Peyer's patch (tissue), 4 donors: ENCODE results near the gene CDH23. TPM values are rescaled to one million over a fixed set of nuclear protein-coding genes. Genes with fewer than 3 reads are reported as not detected.

Experiments
- DNase-seq, 3 donors: peaks; one replicate each; pipeline ENCODE4 v3.0.0-alpha.2; 2017 to 2019
- H3K27ac ChIP-seq, 4 donors: fragments of 200-600 bp; sonication (generic); one replicate each; pipeline ENCODE4 v1.5.1; 2016 to 2019
- H3K27me3 ChIP-seq, 2 donors: fragments of 200-600 bp; sonication (generic); one replicate each; pipeline ENCODE4 v1.5.1; 2019
- H3K36me3 ChIP-seq, 3 donors: fragments of 200-600 bp; sonication (generic); one replicate each; pipeline ENCODE4 v1.5.1; 2016 to 2019
- H3K4me1 ChIP-seq, 4 donors: fragments of 200-600 bp; sonication (generic); one replicate each; pipeline ENCODE4 v1.5.1; 2016 to 2019
- H3K4me3 ChIP-seq, 4 donors: fragments of 200-600 bp; sonication (generic); 1 replicate in 3 of 4; 2 replicates in 1 of 4; pipeline ENCODE4 v1.5.1; 2016 to 2019; ENCODE audit warnings: mild to moderate bottlenecking in 1 of 4
- H3K9me3 ChIP-seq, 4 donors: fragments of 200-600 bp; sonication (generic); one replicate each; pipeline ENCODE4 v1.5.1; 2016 to 2019; ENCODE audit warnings: mild to moderate bottlenecking in 1 of 4
- POLR2A ChIP-seq, 2 donors: fragments of 450-650 bp; IDR thresholded peaks; one replicate each; pipeline ENCODE4 v1.5.1; 2017; ENCODE audit warnings: antibody characterized with exemption in 2 of 2, mild to moderate bottlenecking in 2 of 2, moderate library complexity in 2 of 2
- total RNA-seq, 4 donors: library from RNA; depleted of rRNA; stranded (reverse); fragments of >200 nt; gene quantifications; one replicate each; pipeline ENCODE4 v1.1.0, GENCODE V29; 2016
- TF ChIP-seq, protein P1 (sequence below), 6 experiments: fragments of 450-650 bp in 4 of 6; fragments of 200-600 bp in 2 of 6; sonication (generic) in 1 of 6; IDR thresholded peaks; one replicate each; pipeline ENCODE4 v1.5.1; 2017 to 2019; ENCODE audit warnings: antibody characterized with exemption in 6 of 6, mild to moderate bottlenecking in 3 of 6, moderate library complexity in 1 of 6

Gene CDH23
- total RNA-seq, 4 donors from 2014 or later: 3.2 to 9.9 (median 5.4) TPM

DNA sequence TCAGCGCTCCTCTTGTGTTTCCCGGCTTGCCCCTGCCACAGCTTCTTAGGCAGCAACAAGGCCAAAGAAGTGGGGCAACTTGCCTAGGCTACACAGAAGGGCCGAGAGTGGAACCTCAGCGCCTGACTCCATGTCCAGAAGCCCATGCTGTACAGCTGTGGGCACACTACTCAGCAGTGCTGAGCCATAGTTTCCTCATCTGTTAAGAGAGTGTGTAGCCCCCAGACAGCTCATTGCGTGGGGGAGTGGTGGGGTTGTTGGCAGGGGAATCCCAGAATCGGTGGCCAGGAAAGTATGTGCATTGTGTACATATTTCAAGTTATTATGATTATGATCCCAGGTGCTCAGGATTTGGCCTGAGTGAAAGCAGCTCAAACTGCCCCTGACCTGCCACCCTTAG lies 96.2 kb downstream of the CDH23 start:
- Histone ChIP-seq H3K27ac (no peak overlapping the region), H3K4me3 (no peak overlapping the region), H3K27me3 (no peaks in the 10 kb centered on the region), H3K36me3 (no peaks in the 10 kb centered on the region), H3K9me3 (no peaks in the 10 kb centered on the region), H3K4me1 (peaks cover 0 to 2% (median 0%) of the 10 kb centered on the region in 4 donors)
- no peak for TF ChIP-seq POLR2A (IDR thresholded peaks at IDR 0.05)
- TF ChIP-seq, protein P1, sequence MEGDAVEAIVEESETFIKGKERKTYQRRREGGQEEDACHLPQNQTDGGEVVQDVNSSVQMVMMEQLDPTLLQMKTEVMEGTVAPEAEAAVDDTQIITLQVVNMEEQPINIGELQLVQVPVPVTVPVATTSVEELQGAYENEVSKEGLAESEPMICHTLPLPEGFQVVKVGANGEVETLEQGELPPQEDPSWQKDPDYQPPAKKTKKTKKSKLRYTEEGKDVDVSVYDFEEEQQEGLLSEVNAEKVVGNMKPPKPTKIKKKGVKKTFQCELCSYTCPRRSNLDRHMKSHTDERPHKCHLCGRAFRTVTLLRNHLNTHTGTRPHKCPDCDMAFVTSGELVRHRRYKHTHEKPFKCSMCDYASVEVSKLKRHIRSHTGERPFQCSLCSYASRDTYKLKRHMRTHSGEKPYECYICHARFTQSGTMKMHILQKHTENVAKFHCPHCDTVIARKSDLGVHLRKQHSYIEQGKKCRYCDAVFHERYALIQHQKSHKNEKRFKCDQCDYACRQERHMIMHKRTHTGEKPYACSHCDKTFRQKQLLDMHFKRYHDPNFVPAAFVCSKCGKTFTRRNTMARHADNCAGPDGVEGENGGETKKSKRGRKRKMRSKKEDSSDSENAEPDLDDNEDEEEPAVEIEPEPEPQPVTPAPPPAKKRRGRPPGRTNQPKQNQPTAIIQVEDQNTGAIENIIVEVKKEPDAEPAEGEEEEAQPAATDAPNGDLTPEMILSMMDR (IDR thresholded peaks at IDR 0.05): no peak
- no peak for DNase-seq

DNA sequence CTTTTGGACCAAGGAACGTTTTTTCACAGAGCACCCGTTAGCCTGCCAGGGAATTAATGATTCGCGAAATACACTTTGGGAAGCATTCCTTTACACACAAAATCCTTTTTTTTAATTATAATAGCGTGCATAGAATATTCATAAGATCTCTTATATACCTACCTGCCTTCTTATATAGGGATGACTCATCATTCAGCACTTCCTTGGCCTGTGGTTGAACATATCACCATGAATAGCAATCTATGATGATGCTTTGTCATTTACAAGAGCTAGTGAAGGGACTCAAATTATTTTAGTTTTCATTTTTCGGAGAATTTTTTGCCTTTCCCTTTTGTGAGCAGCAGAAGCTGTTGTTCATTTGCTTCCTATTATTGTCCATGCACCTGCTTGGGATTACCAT lies 97.0 kb downstream of the CDH23 start:
- no peaks in the 10 kb centered on the region for H3K9me3 ChIP-seq
- no peak overlapping the region for H3K4me3 ChIP-seq
- no peaks in the 10 kb centered on the region for H3K27me3 ChIP-seq
- no peak for DNase-seq
- TF ChIP-seq, protein P1 (IDR thresholded peaks at IDR 0.05): no peak
- TF ChIP-seq POLR2A (IDR thresholded peaks at IDR 0.05): no peak
- no peak overlapping the region for H3K27ac ChIP-seq
- peaks cover 0 to 2% (median 0%) of the 10 kb centered on the region in 4 donors for H3K4me1 ChIP-seq
- H3K36me3 ChIP-seq: no peaks in the 10 kb centered on the region

DNA sequence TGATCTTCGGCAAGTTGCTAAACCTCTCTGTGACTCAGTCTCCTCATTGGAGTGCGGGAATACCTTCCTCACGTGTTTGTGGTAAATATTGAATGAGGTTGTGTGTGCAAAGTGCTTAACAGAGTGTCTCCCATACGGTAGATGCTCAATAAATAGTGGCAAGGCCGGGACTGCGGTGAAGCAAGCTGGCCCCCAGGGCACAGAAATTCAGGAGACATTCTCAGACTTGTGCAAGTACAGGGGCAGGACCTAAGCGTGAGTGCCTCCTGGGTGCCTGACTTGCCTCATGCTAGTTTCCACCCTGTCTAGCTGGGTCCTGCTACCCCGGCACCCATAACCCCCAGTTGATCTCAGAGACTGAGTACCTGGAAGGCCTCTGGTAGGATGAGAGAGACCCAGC lies 97.8 kb downstream of the CDH23 start:
- H3K9me3 ChIP-seq: no peaks in the 10 kb centered on the region
- no peak overlapping the region for H3K27ac ChIP-seq
- no peak for TF ChIP-seq POLR2A (IDR thresholded peaks at IDR 0.05)
- TF ChIP-seq, protein P1 (IDR thresholded peaks at IDR 0.05): no peak
- peaks cover 0 to 2% (median 0%) of the 10 kb centered on the region in 4 donors for H3K4me1 ChIP-seq
- H3K27me3 ChIP-seq: no peaks in the 10 kb centered on the region
- H3K36me3 ChIP-seq: no peaks in the 10 kb centered on the region
- DNase-seq: no peak
- no peak overlapping the region for H3K4me3 ChIP-seq

DNA sequence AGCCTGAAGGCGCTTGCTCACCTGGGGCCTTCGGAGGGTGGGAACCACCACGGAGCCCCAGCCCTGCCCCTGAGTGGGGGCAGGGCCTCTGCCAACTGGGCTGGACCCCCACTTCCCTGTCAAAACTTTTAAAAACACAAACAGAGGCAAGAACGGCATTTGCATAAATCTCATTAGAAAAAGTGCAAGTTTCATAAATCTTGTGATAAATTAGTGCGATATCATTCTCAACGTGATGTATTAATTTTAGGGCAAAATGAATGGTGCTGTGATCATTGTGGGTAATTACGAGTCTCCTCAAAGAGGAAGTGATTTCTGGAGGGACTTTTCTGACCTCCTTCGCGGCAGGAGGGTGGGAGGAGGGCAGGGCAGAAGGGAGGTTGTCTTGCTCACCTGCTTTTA lies 98.3 kb downstream of the CDH23 start:
- Histone ChIP-seq H3K4me3 (no peak overlapping the region), H3K27ac (no peak overlapping the region), H3K27me3 (no peaks in the 10 kb centered on the region), H3K36me3 (no peaks in the 10 kb centered on the region), H3K9me3 (no peaks in the 10 kb centered on the region), H3K4me1 (peaks cover 0 to 2% (median 0%) of the 10 kb centered on the region in 4 donors)
- no peak for DNase-seq
- TF ChIP-seq POLR2A (IDR thresholded peaks at IDR 0.05): no peak
- TF ChIP-seq, protein P1 (IDR thresholded peaks at IDR 0.05): no peak

DNA sequence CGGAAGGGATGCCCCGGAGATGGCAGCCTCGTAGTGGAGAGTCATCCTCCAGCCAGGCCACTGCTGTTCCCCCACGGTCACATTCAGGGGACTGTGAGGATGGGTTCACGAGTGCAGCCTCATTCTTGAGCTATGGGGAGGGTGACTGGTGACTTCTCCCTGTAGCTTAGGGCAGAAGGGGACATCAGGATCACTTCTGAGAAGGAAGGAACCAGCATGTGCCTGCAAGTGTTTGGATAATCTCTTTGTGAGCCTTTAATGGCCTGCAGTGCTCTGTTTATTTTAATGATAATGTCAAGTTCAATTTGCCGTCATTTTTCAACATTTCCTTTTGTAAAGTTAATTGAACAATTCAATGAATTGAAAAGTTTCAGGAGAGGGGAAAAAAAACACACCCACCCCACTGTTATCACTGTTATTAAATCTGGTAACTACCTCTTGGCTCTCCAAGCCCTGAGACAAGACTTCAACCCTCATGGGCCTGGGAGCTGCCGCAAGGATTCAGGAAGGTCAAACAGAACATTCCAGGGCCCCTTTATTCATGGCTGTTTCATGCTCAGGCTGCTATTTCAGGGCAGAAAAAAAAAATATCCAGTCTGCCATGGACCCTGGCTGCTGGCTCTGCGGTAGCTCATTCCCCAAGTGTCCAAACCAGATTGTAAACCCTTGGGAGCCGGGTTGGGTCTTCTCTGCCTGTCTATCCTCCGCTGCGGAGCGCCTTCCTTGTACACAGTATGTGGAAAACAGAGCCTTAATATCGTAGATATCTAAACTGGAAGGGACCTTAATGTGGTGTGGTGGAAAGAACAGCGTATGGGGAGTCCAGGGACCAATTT lies 100.4 kb downstream of the CDH23 start:
- TF ChIP-seq POLR2A (IDR thresholded peaks at IDR 0.05): no peak
- Histone ChIP-seq H3K4me1 (peaks cover 0 to 2% (median 0%) of the 10 kb centered on the region in 4 donors), H3K9me3 (no peaks in the 10 kb centered on the region), H3K27me3 (no peaks in the 10 kb centered on the region), H3K4me3 (no peak overlapping the region), H3K36me3 (no peaks in the 10 kb centered on the region), H3K27ac (no peak overlapping the region)
- DNase-seq: no peak

DNA sequence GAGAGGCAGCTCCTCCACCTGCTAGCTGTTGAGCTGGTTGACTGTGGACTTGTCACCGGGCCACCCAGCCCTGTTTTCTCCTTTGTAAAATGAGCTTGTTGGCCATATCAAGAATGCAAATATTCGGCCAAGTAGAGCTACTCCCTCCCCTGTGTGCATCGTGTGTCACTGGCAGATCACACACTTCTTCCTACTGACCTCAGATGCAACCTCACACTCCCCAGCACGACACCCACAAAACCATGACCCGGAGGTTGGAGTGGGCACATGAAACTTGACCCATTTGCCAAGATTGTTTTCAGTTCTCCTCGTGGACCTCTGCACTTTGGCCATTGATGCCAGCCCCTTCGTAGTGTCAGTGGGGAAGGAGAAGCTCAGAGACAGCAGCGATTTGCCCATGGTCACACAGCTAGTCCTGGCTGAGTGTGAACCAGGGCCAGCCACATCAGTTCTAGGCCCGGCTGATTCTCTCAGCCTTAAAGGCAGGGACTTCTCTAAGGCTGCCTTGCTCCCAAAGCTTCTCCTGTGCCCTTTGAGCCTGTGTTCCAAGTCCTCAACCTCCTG lies 101.1 kb downstream of the CDH23 start:
- H3K4me3 ChIP-seq: no peak overlapping the region
- no peaks in the 10 kb centered on the region for H3K36me3 ChIP-seq
- peaks cover 0 to 2% (median 0%) of the 10 kb centered on the region in 4 donors for H3K4me1 ChIP-seq
- H3K27ac ChIP-seq: no peak overlapping the region
- no peaks in the 10 kb centered on the region for H3K9me3 ChIP-seq
- no peaks in the 10 kb centered on the region for H3K27me3 ChIP-seq
- peak in 1 of 3 donors; percentile 24 for DNase-seq
- no peak for TF ChIP-seq POLR2A (IDR thresholded peaks at IDR 0.05)
- TF ChIP-seq, protein P1 (IDR thresholded peaks at IDR 0.05): no peak
